ENCODE results near the gene L3MBTL4. TPM values are rescaled to one million over a fixed set of nuclear protein-coding genes. Genes with fewer than 3 reads are reported as not detected.

L3MBTL4 gene
- polyA plus RNA-seq, 1 of the 3 experiments (the other 2 are of a cell fraction): 0.02 TPM

DNA sequence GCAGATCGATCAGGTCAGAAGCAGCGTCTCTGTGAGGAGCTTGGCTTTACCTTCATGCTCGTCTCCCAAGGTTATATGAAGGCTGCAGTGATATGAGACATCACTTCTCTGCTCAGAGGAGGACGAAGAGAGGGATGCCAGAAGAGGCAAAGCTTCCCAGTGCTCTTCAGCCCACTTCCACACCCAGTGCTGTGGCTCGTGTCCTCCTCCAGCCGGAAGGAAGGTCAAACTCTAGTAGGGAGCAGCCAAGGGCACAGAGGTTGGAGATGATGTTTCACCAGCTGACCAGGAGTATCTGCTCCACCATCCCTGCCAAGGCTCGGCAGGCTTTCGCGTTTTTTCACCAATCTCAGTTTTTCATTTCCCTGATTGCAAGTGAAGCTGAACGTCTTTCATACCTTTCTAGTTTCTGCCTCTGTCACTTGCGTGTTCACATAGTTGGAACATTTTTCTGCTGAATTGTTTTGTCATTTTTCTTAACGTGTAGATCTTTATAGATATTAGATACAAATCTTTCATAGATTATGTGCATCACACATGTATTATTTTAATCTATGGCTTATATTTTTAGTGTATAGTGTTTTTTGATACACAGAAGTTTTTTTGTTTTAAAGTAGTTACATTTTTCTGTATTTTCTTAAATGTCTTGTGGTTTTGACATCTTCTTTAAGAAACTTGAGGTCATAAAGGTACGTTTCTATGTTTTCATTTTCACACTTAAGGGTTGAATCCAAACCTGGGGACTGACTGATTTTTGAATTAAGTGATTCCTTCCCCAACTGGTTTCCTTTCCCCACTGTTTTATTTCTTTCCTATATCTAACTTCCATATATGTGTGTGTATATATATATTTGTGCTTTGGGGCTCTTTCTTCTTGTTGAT, 23.5 kb upstream of the L3MBTL4 start (continued):
- TF ChIP-seq, protein P1, sequence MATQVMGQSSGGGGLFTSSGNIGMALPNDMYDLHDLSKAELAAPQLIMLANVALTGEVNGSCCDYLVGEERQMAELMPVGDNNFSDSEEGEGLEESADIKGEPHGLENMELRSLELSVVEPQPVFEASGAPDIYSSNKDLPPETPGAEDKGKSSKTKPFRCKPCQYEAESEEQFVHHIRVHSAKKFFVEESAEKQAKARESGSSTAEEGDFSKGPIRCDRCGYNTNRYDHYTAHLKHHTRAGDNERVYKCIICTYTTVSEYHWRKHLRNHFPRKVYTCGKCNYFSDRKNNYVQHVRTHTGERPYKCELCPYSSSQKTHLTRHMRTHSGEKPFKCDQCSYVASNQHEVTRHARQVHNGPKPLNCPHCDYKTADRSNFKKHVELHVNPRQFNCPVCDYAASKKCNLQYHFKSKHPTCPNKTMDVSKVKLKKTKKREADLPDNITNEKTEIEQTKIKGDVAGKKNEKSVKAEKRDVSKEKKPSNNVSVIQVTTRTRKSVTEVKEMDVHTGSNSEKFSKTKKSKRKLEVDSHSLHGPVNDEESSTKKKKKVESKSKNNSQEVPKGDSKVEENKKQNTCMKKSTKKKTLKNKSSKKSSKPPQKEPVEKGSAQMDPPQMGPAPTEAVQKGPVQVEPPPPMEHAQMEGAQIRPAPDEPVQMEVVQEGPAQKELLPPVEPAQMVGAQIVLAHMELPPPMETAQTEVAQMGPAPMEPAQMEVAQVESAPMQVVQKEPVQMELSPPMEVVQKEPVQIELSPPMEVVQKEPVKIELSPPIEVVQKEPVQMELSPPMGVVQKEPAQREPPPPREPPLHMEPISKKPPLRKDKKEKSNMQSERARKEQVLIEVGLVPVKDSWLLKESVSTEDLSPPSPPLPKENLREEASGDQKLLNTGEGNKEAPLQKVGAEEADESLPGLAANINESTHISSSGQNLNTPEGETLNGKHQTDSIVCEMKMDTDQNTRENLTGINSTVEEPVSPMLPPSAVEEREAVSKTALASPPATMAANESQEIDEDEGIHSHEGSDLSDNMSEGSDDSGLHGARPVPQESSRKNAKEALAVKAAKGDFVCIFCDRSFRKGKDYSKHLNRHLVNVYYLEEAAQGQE (IDR thresholded peaks at IDR 0.05; ENCODE audit: low read depth, low read length): no peak
- TF ChIP-seq POLR2AphosphoS5 (IDR thresholded peaks at IDR 0.05; ENCODE audit: low read depth, low read length) (no peak), YY1 (IDR thresholded peaks at IDR 0.05; ENCODE audit: low read depth) (no peak), EZH2phosphoT487 (IDR thresholded peaks at IDR 0.05; ENCODE audit: borderline replicate concordance, low read depth) (no peak)
- TF ChIP-seq, protein P2, sequence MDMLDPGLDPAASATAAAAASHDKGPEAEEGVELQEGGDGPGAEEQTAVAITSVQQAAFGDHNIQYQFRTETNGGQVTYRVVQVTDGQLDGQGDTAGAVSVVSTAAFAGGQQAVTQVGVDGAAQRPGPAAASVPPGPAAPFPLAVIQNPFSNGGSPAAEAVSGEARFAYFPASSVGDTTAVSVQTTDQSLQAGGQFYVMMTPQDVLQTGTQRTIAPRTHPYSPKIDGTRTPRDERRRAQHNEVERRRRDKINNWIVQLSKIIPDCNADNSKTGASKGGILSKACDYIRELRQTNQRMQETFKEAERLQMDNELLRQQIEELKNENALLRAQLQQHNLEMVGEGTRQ (IDR thresholded peaks at IDR 0.05; ENCODE audit: borderline replicate concordance, low read depth, low read length): no peak
- TF ChIP-seq, protein P3, sequence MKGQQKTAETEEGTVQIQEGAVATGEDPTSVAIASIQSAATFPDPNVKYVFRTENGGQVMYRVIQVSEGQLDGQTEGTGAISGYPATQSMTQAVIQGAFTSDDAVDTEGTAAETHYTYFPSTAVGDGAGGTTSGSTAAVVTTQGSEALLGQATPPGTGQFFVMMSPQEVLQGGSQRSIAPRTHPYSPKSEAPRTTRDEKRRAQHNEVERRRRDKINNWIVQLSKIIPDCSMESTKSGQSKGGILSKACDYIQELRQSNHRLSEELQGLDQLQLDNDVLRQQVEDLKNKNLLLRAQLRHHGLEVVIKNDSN (IDR thresholded peaks at IDR 0.05; ENCODE audit: borderline replicate concordance, low read depth): no peak

DNA sequence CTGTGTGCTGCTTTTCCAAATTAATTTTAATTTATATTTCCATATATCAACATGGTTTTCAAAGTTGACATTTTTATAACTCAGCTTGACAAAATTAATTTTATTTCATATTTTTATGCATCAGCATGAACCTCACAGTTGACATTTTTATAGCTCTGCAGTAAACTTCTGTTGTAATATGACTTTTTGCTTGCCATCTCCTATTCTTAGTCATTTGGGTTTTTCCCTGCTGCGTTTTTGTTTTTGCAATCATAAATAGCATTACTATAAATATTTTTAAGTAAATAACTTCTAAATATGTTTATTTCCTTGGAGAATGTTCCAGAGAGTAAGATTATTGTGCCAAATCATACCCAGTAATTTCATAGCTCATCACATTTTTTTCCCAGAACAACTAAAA, 21.0 kb upstream of the L3MBTL4 start:
- Histone ChIP-seq H2AFZ (ENCODE audit: low read depth) (no peak overlapping the region), H3K27me3 (ENCODE audit: insufficient read depth) (no peaks in the 10 kb centered on the region), H3K27ac (ENCODE audit: low read depth in 2 of 2, low read length in 1 of 2) (no peak overlapping the region), H3K36me3 (replicated peaks in 1 of 2; ENCODE audit: control insufficient read depth in 1 of 2, insufficient read depth in 2 of 2, low read length in 1 of 2) (no peaks in the 10 kb centered on the region), H3F3A (replicated peaks; ENCODE audit: insufficient read depth) (no peaks in the 10 kb centered on the region), H3K9ac (no peak overlapping the region), H3K9me3 (no peaks in the 10 kb centered on the region), H3K9me2 (no peaks in the 10 kb centered on the region), H3K4me3 (ENCODE audit: low read depth in 2 of 2, low read length in 1 of 2) (no peak overlapping the region), H4K20me1 (ENCODE audit: insufficient read depth) (no peaks in the 10 kb centered on the region), H3K4me1 (ENCODE audit: control insufficient read depth in 1 of 2, insufficient read depth in 2 of 2, low read depth in 1 of 2, low read length in 1 of 2) (peaks cover 0 to 3% of the 10 kb centered on the region in 2 experiments; a peak in 2 of 4 replicates), H3K4me2 (no peak overlapping the region), H3K79me2 (ENCODE audit: insufficient read depth) (no peaks in the 10 kb centered on the region)
- 33% methylated on average over 1 of the region's 1 CpG for WGBS (ENCODE audit: low lambda C conversion rate)
- ChIA-PET CTCF (interaction anchor here (1.5 kb wide), 2 partner anchors 21 to 556 kb away, joined by 3 to 4 read pairs; partner anchors contain the start of gene L3MBTL4), POLR2A (no interaction called here)
- no peak for DNase-seq
- TF ChIP-seq CHD2 (IDR thresholded peaks at IDR 0.05; ENCODE audit: low read length, partially characterized antibody): no peak
- TF ChIP-seq, protein P1 (IDR thresholded peaks at IDR 0.05; ENCODE audit: low read depth, low read length): no peak
- TF ChIP-seq NRF1 (IDR thresholded peaks at IDR 0.05; ENCODE audit: low read depth, low read length): no peak
- no peak for TF ChIP-seq SIN3A (IDR thresholded peaks at IDR 0.05; ENCODE audit: borderline replicate concordance, low read depth, low read length)
- TF ChIP-seq FOSL2 (IDR thresholded peaks at IDR 0.05; ENCODE audit: borderline replicate concordance, low read depth): no peak
- TF ChIP-seq RXRA (IDR thresholded peaks at IDR 0.05; ENCODE audit: borderline replicate concordance, low read depth): no peak
- TF ChIP-seq, protein P4, sequence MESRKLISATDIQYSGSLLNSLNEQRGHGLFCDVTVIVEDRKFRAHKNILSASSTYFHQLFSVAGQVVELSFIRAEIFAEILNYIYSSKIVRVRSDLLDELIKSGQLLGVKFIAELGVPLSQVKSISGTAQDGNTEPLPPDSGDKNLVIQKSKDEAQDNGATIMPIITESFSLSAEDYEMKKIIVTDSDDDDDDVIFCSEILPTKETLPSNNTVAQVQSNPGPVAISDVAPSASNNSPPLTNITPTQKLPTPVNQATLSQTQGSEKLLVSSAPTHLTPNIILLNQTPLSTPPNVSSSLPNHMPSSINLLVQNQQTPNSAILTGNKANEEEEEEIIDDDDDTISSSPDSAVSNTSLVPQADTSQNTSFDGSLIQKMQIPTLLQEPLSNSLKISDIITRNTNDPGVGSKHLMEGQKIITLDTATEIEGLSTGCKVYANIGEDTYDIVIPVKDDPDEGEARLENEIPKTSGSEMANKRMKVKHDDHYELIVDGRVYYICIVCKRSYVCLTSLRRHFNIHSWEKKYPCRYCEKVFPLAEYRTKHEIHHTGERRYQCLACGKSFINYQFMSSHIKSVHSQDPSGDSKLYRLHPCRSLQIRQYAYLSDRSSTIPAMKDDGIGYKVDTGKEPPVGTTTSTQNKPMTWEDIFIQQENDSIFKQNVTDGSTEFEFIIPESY (IDR thresholded peaks at IDR 0.05; ENCODE audit: borderline replicate concordance, low read depth): no peak
- no peak for TF ChIP-seq JUND (IDR thresholded peaks at IDR 0.05)
- no peak for TF ChIP-seq GATA2 (CRISPR knock-in tag; IDR thresholded peaks at IDR 0.05)
- TF ChIP-seq, protein P2 (IDR thresholded peaks at IDR 0.05; ENCODE audit: borderline replicate concordance, low read depth, low read length): no peak
- TF ChIP-seq EZH2phosphoT487 (IDR thresholded peaks at IDR 0.05; ENCODE audit: borderline replicate concordance, low read depth): no peak

Data from SK-N-SH (cell line).